ENCODE data around the gene MCRIP2.

MCRIP2 gene

DNA sequence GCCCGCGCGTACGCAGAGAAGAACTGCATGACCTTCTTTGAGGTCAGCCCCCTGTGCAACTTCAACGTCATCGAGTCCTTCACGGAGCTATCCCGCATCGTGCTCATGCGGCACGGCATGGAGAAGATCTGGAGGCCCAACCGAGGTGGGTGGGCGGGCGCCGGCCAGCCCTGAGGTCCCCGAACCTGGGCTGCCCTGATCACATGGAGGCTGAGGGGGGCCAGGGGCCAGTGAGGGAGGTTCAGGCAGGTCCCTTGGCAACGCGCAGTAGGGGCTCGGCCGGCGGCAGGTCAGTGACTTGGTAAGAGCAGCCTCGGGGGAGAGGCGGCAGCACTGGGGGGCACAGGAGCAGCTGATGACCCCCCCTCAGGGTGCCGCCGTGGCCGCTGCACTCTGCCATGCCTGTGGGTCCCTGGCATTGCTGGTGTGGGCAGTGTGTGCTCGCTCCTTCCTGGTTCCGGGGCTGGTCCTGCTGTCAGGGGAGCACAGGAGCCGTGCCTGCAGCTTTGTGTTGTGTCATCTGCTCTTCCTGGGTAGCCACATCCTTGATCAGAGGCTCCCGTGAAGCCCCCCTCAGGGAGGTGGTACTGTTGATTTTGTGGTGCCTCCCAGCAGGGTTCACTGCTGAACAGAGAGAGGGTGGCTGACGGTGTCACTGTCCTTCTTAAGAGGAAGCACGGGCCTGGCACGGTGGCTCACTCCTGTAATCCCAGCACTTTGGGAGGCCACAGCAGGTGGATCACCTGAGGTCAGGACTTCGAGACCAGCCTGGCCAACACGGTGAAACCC lies 15.5 kb upstream of the MCRIP2 start:
- DNase-seq (ENCODE audit: extremely low read depth, insufficient read length), result no peak
- Histone ChIP-seq H3K27me3 (replicated peaks; ENCODE audit: control insufficient read depth, insufficient read depth, low read length) (no peaks in the 10 kb centered on the region), H3K4me3 (replicated peaks; ENCODE audit: low read depth, low read length) (no peak overlapping the region), H3K36me3 (ENCODE audit: control insufficient read depth, insufficient read depth, low read length) (no peaks in the 10 kb centered on the region; the same call in 1 of the 2 replicates)
- TF ChIP-seq, protein P1, sequence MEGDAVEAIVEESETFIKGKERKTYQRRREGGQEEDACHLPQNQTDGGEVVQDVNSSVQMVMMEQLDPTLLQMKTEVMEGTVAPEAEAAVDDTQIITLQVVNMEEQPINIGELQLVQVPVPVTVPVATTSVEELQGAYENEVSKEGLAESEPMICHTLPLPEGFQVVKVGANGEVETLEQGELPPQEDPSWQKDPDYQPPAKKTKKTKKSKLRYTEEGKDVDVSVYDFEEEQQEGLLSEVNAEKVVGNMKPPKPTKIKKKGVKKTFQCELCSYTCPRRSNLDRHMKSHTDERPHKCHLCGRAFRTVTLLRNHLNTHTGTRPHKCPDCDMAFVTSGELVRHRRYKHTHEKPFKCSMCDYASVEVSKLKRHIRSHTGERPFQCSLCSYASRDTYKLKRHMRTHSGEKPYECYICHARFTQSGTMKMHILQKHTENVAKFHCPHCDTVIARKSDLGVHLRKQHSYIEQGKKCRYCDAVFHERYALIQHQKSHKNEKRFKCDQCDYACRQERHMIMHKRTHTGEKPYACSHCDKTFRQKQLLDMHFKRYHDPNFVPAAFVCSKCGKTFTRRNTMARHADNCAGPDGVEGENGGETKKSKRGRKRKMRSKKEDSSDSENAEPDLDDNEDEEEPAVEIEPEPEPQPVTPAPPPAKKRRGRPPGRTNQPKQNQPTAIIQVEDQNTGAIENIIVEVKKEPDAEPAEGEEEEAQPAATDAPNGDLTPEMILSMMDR (IDR thresholded peaks at IDR 0.05; ENCODE audit: insufficient read depth, low read length, poor library complexity, severe bottlenecking), result no peak

- no peaks in the 10 kb centered on the region for H3K27me3 ChIP-seq (replicated peaks; ENCODE audit: control insufficient read depth, insufficient read depth, low read length)
- no peaks in the 10 kb centered on the region; the same call in 1 of the 2 replicates for H3K36me3 ChIP-seq (ENCODE audit: control insufficient read depth, insufficient read depth, low read length)
- no peak for DNase-seq (ENCODE audit: extremely low read depth, insufficient read length)
- no peak overlapping the region for H3K4me3 ChIP-seq (replicated peaks; ENCODE audit: low read depth, low read length)
- TF ChIP-seq, protein P1 (IDR thresholded peaks at IDR 0.05; ENCODE audit: insufficient read depth, low read length, poor library complexity, severe bottlenecking), result no peak
Observed at GRCh38 chr16:626787-627453, 14.7 kb upstream of the MCRIP2 start.

- no peak for DNase-seq (ENCODE audit: extremely low read depth, insufficient read length)
- H3K36me3 ChIP-seq (ENCODE audit: control insufficient read depth, insufficient read depth, low read length), result no peaks in the 10 kb centered on the region; the same call in 1 of the 2 replicates
Observed at GRCh38 chr16:627454-628239, 14.0 kb upstream of the MCRIP2 start.

GRCh38 chr16:628321-629061 lies 13.1 kb upstream of the MCRIP2 start:
- Histone ChIP-seq H3K4me3 (replicated peaks; ENCODE audit: low read depth, low read length) (no peak overlapping the region), H3K36me3 (ENCODE audit: control insufficient read depth, insufficient read depth, low read length) (no peaks in the 10 kb centered on the region; the same call in 1 of the 2 replicates), H3K27me3 (replicated peaks; ENCODE audit: control insufficient read depth, insufficient read depth, low read length) (no peaks in the 10 kb centered on the region)
- TF ChIP-seq, protein P1 (IDR thresholded peaks at IDR 0.05; ENCODE audit: insufficient read depth, low read length, poor library complexity, severe bottlenecking), result no peak
- DNase-seq (ENCODE audit: extremely low read depth, insufficient read length), result no peak

More at GRCh38 chr16:627454-628239, 14.0 kb upstream of the MCRIP2 start:
- Histone ChIP-seq H3K4me3 (replicated peaks; ENCODE audit: low read depth, low read length) (no peak overlapping the region), H3K27me3 (replicated peaks; ENCODE audit: control insufficient read depth, insufficient read depth, low read length) (no peaks in the 10 kb centered on the region)
- TF ChIP-seq, protein P1 (IDR thresholded peaks at IDR 0.05; ENCODE audit: insufficient read depth, low read length, poor library complexity, severe bottlenecking), result no peak

GRCh38 chr16:629185-629832 lies 12.3 kb upstream of the MCRIP2 start:
- DNase-seq (ENCODE audit: extremely low read depth, insufficient read length), result no peak
- TF ChIP-seq, protein P1 (IDR thresholded peaks at IDR 0.05; ENCODE audit: insufficient read depth, low read length, poor library complexity, severe bottlenecking), result no peak
- H3K4me3 ChIP-seq (replicated peaks; ENCODE audit: low read depth, low read length), result no peak overlapping the region
- H3K36me3 ChIP-seq (ENCODE audit: control insufficient read depth, insufficient read depth, low read length), result peaks cover 2% of the 10 kb centered on the region; the same call in 1 of the 2 replicates
- H3K27me3 ChIP-seq (replicated peaks; ENCODE audit: control insufficient read depth, insufficient read depth, low read length), result no peaks in the 10 kb centered on the region

Measured in GM06990 (cell line).